Measurements from ENCODE around the gene GABRG3.

GABRG3 gene

DNA sequence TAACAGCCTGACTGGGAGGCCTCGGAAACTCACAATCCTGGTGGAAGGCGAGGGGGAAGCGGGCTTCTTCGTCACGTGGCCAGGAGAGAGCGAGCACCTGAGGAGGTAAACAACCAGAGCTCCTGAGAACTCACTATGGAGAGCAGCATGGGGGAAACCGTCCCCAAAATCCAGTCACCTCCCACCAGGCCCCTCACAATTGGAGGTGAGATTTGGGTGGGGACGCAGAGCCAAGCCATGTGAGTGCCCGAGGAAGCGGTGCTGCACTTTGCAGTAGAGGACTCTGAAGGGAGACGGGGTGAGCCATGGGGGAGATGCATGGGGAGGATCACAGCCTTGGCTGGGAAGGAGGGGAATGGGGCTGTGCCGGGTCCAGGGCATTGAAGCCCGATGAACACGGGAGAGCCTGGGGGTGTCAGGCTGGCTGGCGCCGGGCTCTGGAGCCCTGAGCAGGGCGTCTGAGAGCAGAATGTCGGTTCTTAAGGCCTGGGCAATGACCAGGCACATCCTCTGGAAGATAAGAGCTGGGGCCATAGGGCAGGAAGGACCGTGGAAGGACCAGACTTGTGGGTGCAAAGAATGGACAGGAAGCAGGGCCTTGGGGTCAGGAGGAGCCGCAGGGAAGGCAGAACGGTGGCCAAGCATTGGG, 117.7 kb downstream of the GABRG3 start:
- TF ChIP-seq, protein P1, sequence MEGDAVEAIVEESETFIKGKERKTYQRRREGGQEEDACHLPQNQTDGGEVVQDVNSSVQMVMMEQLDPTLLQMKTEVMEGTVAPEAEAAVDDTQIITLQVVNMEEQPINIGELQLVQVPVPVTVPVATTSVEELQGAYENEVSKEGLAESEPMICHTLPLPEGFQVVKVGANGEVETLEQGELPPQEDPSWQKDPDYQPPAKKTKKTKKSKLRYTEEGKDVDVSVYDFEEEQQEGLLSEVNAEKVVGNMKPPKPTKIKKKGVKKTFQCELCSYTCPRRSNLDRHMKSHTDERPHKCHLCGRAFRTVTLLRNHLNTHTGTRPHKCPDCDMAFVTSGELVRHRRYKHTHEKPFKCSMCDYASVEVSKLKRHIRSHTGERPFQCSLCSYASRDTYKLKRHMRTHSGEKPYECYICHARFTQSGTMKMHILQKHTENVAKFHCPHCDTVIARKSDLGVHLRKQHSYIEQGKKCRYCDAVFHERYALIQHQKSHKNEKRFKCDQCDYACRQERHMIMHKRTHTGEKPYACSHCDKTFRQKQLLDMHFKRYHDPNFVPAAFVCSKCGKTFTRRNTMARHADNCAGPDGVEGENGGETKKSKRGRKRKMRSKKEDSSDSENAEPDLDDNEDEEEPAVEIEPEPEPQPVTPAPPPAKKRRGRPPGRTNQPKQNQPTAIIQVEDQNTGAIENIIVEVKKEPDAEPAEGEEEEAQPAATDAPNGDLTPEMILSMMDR (IDR thresholded peaks at IDR 0.05; ENCODE audit: extremely low read depth, insufficient read depth, missing control alignments): no peak
- in situ Hi-C loops (cut with MboI; ENCODE audit: low pct_unique_long_range_greater_than_20kb, low sequenced_read_pairs, unreplicated experiment): no loop called here
- no peak for DNase-seq (ENCODE audit: low spot score)

DNA sequence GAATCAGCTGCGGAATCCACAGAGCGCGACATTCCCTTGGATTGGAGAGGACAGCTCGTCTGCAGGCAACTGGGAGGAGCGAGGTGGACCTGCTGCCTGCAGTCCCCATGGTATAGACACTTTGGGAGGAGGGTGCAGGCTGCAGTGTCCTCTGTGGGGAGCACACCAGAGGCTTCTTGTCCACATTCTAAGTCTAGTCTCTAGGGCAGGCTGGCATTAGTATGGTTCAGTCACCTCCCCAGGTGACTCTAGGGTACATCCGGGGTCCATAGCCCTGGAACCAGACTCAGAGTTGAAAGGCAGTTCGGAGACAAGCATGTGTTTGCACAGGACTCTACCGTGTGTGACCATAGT, 118.2 kb downstream of the GABRG3 start:
- DNase-seq (ENCODE audit: low spot score): no peak
- in situ Hi-C loops (cut with MboI; ENCODE audit: low pct_unique_long_range_greater_than_20kb, low sequenced_read_pairs, unreplicated experiment): no loop called here
- TF ChIP-seq, protein P1 (IDR thresholded peaks at IDR 0.05; ENCODE audit: extremely low read depth, insufficient read depth, missing control alignments): no peak

DNA sequence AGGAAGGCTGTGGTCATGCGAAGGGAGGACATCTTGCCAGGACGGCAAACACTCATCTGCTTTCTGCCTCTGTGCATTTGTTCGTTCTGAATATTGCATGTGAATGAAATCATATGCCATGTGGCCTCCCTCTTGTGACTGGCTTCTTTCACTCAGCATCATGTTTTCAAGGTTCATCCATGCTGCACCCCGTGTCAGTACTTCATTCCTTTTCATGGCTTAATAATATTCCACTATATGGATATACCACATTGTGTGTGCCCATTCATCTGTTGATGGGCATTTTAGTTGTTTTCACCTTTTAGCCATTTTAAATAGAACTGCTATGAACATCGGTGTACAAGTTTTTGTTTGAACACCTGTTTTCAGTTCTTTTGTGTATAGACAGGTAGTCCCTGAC, 118.7 kb downstream of the GABRG3 start:
- TF ChIP-seq, protein P1 (IDR thresholded peaks at IDR 0.05; ENCODE audit: extremely low read depth, insufficient read depth, missing control alignments): no peak
- DNase-seq (ENCODE audit: low spot score): no peak
- in situ Hi-C loops (cut with MboI; ENCODE audit: low pct_unique_long_range_greater_than_20kb, low sequenced_read_pairs, unreplicated experiment): no loop called here

DNA sequence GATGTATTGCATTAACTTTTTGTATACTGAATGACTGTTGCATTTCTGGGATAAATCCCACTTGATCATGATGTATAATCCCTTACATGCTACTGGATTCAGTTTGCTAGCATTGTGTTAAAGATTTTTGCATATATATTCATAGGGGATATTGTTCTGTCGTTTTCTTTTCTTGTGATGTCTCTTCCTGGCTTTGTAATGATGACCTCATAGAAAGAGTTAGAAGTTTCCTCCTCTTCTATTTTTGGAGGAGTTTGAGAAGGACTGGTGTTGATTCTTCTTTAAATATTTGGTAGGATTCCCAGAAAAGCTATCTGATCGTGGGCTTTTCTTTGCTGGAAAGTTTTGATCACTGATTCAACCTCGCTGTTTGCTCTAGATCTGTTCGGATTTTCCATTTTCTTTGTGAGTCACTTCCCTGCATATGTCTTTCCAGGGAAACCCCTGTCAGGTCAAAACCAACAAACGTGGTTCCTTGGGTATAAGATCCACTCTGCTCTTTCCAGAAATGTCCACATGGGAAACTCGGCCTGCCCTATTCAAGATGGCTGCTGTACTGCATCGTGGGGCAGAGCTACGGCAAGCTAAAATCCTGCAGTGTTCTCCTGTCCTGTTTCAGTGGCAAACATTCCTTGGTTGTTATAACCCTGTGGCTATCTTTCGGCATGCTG, 120.4 kb downstream of the GABRG3 start:
- TF ChIP-seq, protein P1 (IDR thresholded peaks at IDR 0.05; ENCODE audit: extremely low read depth, insufficient read depth, missing control alignments): no peak
- no peak for DNase-seq (ENCODE audit: low spot score)
- in situ Hi-C loops (cut with MboI; ENCODE audit: low pct_unique_long_range_greater_than_20kb, low sequenced_read_pairs, unreplicated experiment): no loop called here

DNA sequence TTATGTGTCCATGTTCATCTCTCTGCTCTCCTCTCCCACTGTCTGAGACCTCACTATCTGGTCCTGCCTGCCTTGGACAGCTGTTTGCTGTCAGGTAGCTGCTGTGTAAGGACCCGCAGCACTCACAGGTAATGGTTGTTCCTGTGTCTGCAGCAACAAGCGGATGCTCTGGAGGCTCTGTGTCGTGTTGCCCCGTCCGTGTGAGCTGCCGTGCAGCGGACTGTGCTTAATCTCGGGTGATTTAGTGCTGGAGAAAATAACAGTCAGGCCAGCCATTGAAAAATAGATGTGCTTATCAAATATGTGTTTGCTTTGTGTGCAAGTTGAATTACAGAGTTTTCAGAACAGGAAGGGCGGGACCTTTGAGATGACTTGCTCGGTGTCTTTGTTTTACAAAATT, 121.4 kb downstream of the GABRG3 start:
- TF ChIP-seq, protein P1 (IDR thresholded peaks at IDR 0.05; ENCODE audit: extremely low read depth, insufficient read depth, missing control alignments): no peak
- in situ Hi-C loops (cut with MboI; ENCODE audit: low pct_unique_long_range_greater_than_20kb, low sequenced_read_pairs, unreplicated experiment): no loop called here
- DNase-seq (ENCODE audit: low spot score): no peak

DNA sequence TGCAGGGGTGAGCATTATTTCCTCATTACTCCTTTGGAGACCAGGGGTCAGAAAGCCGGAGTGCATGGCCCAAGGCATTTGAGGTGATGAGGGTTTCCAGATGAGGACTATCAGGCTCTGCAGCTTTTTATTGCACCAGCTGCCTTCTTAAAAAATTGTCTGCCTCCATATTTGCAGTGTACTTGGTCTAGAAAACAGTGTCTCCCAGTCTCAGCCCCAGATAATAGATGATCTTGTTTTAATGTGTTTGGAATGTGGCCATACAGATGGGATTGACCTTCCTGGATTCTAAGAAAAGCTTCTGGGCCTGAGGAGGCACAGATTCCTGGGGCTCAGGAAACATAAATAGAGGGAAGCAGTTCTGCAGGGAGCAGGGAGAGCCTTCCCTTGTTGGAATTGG, 123.3 kb downstream of the GABRG3 start:
- TF ChIP-seq, protein P1 (IDR thresholded peaks at IDR 0.05; ENCODE audit: extremely low read depth, insufficient read depth, missing control alignments): no peak
- in situ Hi-C loops (cut with MboI; ENCODE audit: low pct_unique_long_range_greater_than_20kb, low sequenced_read_pairs, unreplicated experiment): no loop called here
- DNase-seq (ENCODE audit: low spot score): no peak
